ENCODE results near the gene NAALADL2. TPM values are rescaled to one million over a fixed set of nuclear protein-coding genes. Genes with fewer than 3 reads are reported as not detected.
"Not testable (repeated sequence)": the region's sequence is repeated elsewhere in the genome, so short reads cannot be mapped to it uniquely, and the experiment has no call there.

The NAALADL2 gene
- total RNA-seq, 1 donor from 2014 or later: 10.6 TPM

- DNase-seq: no peak
These were observed 218.1 kb downstream of the NAALADL2 start for GRCh38 chr3:175077216-175077615.

GRCh38 chr3:175082631-175083030, 223.5 kb downstream of the NAALADL2 start:
- DNase-seq: no peak

GRCh38 chr3:175087128-175087527, 228.0 kb downstream of the NAALADL2 start:
- not testable (repeated sequence) for DNase-seq

GRCh38 chr3:175088766-175089380, 229.7 kb downstream of the NAALADL2 start:
- DNase-seq: no peak

GRCh38 chr3:175091426-175092114, 232.4 kb downstream of the NAALADL2 start:
- DNase-seq: no peak

GRCh38 chr3:175093748-175094147, 234.6 kb downstream of the NAALADL2 start:
- DNase-seq: no peak

- no peak for DNase-seq
These were observed 235.2 kb downstream of the NAALADL2 start for GRCh38 chr3:175094344-175094743.

GRCh38 chr3:175098644-175099043, 239.5 kb downstream of the NAALADL2 start:
- DNase-seq: no peak

- DNase-seq: no peak
These were observed 243.0 kb downstream of the NAALADL2 start for GRCh38 chr3:175102161-175102560.

- DNase-seq: no peak
These were observed 244.2 kb downstream of the NAALADL2 start for GRCh38 chr3:175103298-175103697.

GRCh38 chr3:175105066-175105465, 245.9 kb downstream of the NAALADL2 start:
- DNase-seq: no peak

GRCh38 chr3:175107231-175107630, 248.1 kb downstream of the NAALADL2 start:
- DNase-seq: no peak

GRCh38 chr3:175107995-175108394, 248.9 kb downstream of the NAALADL2 start:
- DNase-seq: no peak

GRCh38 chr3:175108613-175109151, 249.5 kb downstream of the NAALADL2 start:
- no peak for DNase-seq

- no peak for DNase-seq
These were observed 251.9 kb downstream of the NAALADL2 start for GRCh38 chr3:175111036-175111435.

- DNase-seq: no peak
These were observed 259.3 kb downstream of the NAALADL2 start for GRCh38 chr3:175118382-175118941.

- DNase-seq: no peak
These were observed 262.1 kb downstream of the NAALADL2 start for GRCh38 chr3:175121225-175121624.

GRCh38 chr3:175127075-175127662, 268.0 kb downstream of the NAALADL2 start:
- DNase-seq: no peak

- DNase-seq: no peak
These were observed 270.0 kb downstream of the NAALADL2 start for GRCh38 chr3:175129126-175129525.

GRCh38 chr3:175129571-175129970, 270.4 kb downstream of the NAALADL2 start:
- DNase-seq: no peak

- not testable (repeated sequence) for DNase-seq
These were observed 272.7 kb downstream of the NAALADL2 start for GRCh38 chr3:175131866-175132265.

GRCh38 chr3:175132706-175133105, 273.6 kb downstream of the NAALADL2 start:
- DNase-seq: not testable (repeated sequence)

- DNase-seq: no peak
These were observed 285.2 kb downstream of the NAALADL2 start for GRCh38 chr3:175144368-175144767.
